Measurements from ENCODE around the gene EZH2. TPM values are rescaled to one million over a fixed set of nuclear protein-coding genes. Genes with fewer than 3 reads are reported as not detected.

Gene EZH2
- total and polyA plus RNA-seq, 2 experiments from 2014 or later = 10.7 to 11.7 TPM

- H3K36me3 ChIP-seq (replicated peaks; ENCODE audit: insufficient read depth, low read depth) = peaks cover 4% of the 10 kb centered on the region
These were observed 89.6 kb downstream of the EZH2 start for GRCh38 chr7:148794476-148794875.

GRCh38 chr7:148793590-148793989, 90.5 kb downstream of the EZH2 start:
- no peaks in the 10 kb centered on the region for H3K4me1 ChIP-seq (ENCODE audit: insufficient read depth)
- TF ChIP-seq EZH2 (IDR thresholded peaks at IDR 0.05; ENCODE audit: borderline replicate concordance) (no peak), CTCF (IDR thresholded peaks at IDR 0.05; ENCODE audit: poor library complexity) (no peak), EZH2phosphoT487 (IDR thresholded peaks at IDR 0.05; ENCODE audit: low read depth, severe bottlenecking, unreplicated experiment) (no peak)
- no peak for DNase-seq (ENCODE audit: low spot score)
- H3K27me3 ChIP-seq = no peaks in the 10 kb centered on the region
- H2AFZ ChIP-seq = no peak overlapping the region
- H3K9me2 ChIP-seq (replicated peaks; ENCODE audit: insufficient read depth) = no peaks in the 10 kb centered on the region
- 100% methylated on average over 1 of the region's 1 CpG for WGBS (ENCODE audit: low lambda C conversion rate, missing lambda C conversion rate)
- H3K27ac ChIP-seq = no peak overlapping the region
- no peak overlapping the region for H3K4me3 ChIP-seq
- H3K4me2 ChIP-seq = no peak overlapping the region
- no peaks in the 10 kb centered on the region for H4K20me1 ChIP-seq (ENCODE audit: insufficient read depth, poor library complexity, severe bottlenecking)
- H3K36me3 ChIP-seq (replicated peaks; ENCODE audit: insufficient read depth, low read depth) = peaks cover 4% of the 10 kb centered on the region
- no peaks in the 10 kb centered on the region for H3K9me3 ChIP-seq (ENCODE audit: low read depth)
- H3K79me2 ChIP-seq = no peaks in the 10 kb centered on the region

More at GRCh38 chr7:148794476-148794875, 89.6 kb downstream of the EZH2 start:
- no peaks in the 10 kb centered on the region for H4K20me1 ChIP-seq (ENCODE audit: insufficient read depth, poor library complexity, severe bottlenecking)
- no peak overlapping the region for H3K4me3 ChIP-seq
- H3K27ac ChIP-seq = no peak overlapping the region
- H3K27me3 ChIP-seq = no peaks in the 10 kb centered on the region
- H3K9me3 ChIP-seq (ENCODE audit: low read depth) = no peaks in the 10 kb centered on the region
- no peaks in the 10 kb centered on the region for H3K4me1 ChIP-seq (ENCODE audit: insufficient read depth)
- H3K79me2 ChIP-seq = no peaks in the 10 kb centered on the region
- no peak overlapping the region for H3K4me2 ChIP-seq
- TF ChIP-seq CTCF (IDR thresholded peaks at IDR 0.05; ENCODE audit: poor library complexity) (no peak), EZH2phosphoT487 (IDR thresholded peaks at IDR 0.05; ENCODE audit: low read depth, severe bottlenecking, unreplicated experiment) (no peak), EZH2 (IDR thresholded peaks at IDR 0.05; ENCODE audit: borderline replicate concordance) (no peak)
- no peak for DNase-seq (ENCODE audit: low spot score)
- 100% methylated on average over 3 of the region's 3 CpGs for WGBS (ENCODE audit: low lambda C conversion rate, missing lambda C conversion rate)
- H3K9me2 ChIP-seq (replicated peaks; ENCODE audit: insufficient read depth) = no peaks in the 10 kb centered on the region
- H2AFZ ChIP-seq = no peak overlapping the region

GRCh38 chr7:148791546-148791945, 92.5 kb downstream of the EZH2 start:
- H3K4me2 ChIP-seq = no peak overlapping the region
- H3K4me3 ChIP-seq = no peak overlapping the region
- no peak overlapping the region for H2AFZ ChIP-seq
- H3K27me3 ChIP-seq = no peaks in the 10 kb centered on the region
- no peaks in the 10 kb centered on the region for H3K9me3 ChIP-seq (ENCODE audit: low read depth)
- no peaks in the 10 kb centered on the region for H3K79me2 ChIP-seq
- H3K4me1 ChIP-seq (ENCODE audit: insufficient read depth) = no peaks in the 10 kb centered on the region
- WGBS (ENCODE audit: low lambda C conversion rate, missing lambda C conversion rate) = 90% methylated on average over 15 of the region's 15 CpGs
- H4K20me1 ChIP-seq (ENCODE audit: insufficient read depth, poor library complexity, severe bottlenecking) = no peaks in the 10 kb centered on the region
- no peaks in the 10 kb centered on the region for H3K36me3 ChIP-seq (replicated peaks; ENCODE audit: insufficient read depth, low read depth)
- no peak overlapping the region for H3K27ac ChIP-seq
- DNase-seq (ENCODE audit: low spot score) = no peak
- H3K9me2 ChIP-seq (replicated peaks; ENCODE audit: insufficient read depth) = no peaks in the 10 kb centered on the region
- TF ChIP-seq EZH2 (IDR thresholded peaks at IDR 0.05; ENCODE audit: borderline replicate concordance) (no peak), CTCF (IDR thresholded peaks at IDR 0.05; ENCODE audit: poor library complexity) (no peak), EZH2phosphoT487 (IDR thresholded peaks at IDR 0.05; ENCODE audit: low read depth, severe bottlenecking, unreplicated experiment) (no peak)

- no peak for DNase-seq (ENCODE audit: low spot score)
- Histone ChIP-seq H3K4me2 (no peak overlapping the region), H3K9me2 (replicated peaks; ENCODE audit: insufficient read depth) (no peaks in the 10 kb centered on the region), H3K4me3 (no peak overlapping the region), H2AFZ (no peak overlapping the region), H3K79me2 (no peaks in the 10 kb centered on the region), H4K20me1 (ENCODE audit: insufficient read depth, poor library complexity, severe bottlenecking) (no peaks in the 10 kb centered on the region), H3K4me1 (ENCODE audit: insufficient read depth) (no peaks in the 10 kb centered on the region), H3K36me3 (replicated peaks; ENCODE audit: insufficient read depth, low read depth) (no peaks in the 10 kb centered on the region), H3K27me3 (no peaks in the 10 kb centered on the region), H3K27ac (no peak overlapping the region), H3K9me3 (ENCODE audit: low read depth) (no peaks in the 10 kb centered on the region)
- WGBS (ENCODE audit: low lambda C conversion rate, missing lambda C conversion rate) = 97% methylated on average over 2 of the region's 2 CpGs
- no peak for TF ChIP-seq EZH2phosphoT487 (IDR thresholded peaks at IDR 0.05; ENCODE audit: low read depth, severe bottlenecking, unreplicated experiment)
- no peak for TF ChIP-seq EZH2 (IDR thresholded peaks at IDR 0.05; ENCODE audit: borderline replicate concordance)
- TF ChIP-seq CTCF (IDR thresholded peaks at IDR 0.05; ENCODE audit: poor library complexity) = no peak
These were observed 93.2 kb downstream of the EZH2 start for GRCh38 chr7:148790850-148791249.

All from hepatocyte (in vitro differentiated cells).